Right lobe of liver (tissue), 4 donors: ENCODE results near the gene LRMDA.

Experiments used
- POLR2A ChIP-seq: fragments of 450-650 bp; IDR thresholded peaks from one replicate; pipeline ENCODE4 v1.6.1; 2017; ENCODE audit warnings: antibody characterized with exemption, mild to moderate bottlenecking
- TF ChIP-seq, protein P1 (sequence below), 4 donors: fragments of 200-600 bp in 3 of 4; fragments of 450-650 bp in 1 of 4; IDR thresholded peaks; one replicate each; pipeline versions ENCODE4 v1.5.1 to v1.8.0; 2016 to 2022; ENCODE audit warnings: antibody characterized with exemption in 4 of 4, mild to moderate bottlenecking in 2 of 4
- donor health status: DM: no; HTN: no; CAD: no.
- donor health status: DM: no; HTN: no; CAD: no.
- donor health status: DM: no; HTN: yes; CAD: no.

DNA sequence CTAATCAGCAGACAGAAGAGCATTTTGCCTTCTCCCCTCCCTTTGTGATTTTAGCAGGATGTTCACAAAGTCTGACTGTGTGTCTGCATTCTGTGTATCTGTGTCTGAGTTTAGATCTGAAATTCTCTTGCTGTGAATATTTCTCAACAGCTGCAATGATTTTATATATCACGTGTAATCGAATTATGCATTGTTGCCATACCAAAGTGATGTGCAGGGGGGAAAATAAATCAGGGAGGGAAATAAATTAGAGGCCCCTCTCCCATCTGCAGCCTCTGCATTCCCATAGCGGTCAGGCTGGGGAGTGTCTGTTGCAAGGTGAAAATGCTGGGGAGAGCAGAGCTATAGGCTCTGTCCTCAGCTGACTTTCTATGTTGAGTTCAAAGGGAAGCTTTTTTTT lies 209.0 kb downstream of the LRMDA start:
- TF ChIP-seq, protein P1, sequence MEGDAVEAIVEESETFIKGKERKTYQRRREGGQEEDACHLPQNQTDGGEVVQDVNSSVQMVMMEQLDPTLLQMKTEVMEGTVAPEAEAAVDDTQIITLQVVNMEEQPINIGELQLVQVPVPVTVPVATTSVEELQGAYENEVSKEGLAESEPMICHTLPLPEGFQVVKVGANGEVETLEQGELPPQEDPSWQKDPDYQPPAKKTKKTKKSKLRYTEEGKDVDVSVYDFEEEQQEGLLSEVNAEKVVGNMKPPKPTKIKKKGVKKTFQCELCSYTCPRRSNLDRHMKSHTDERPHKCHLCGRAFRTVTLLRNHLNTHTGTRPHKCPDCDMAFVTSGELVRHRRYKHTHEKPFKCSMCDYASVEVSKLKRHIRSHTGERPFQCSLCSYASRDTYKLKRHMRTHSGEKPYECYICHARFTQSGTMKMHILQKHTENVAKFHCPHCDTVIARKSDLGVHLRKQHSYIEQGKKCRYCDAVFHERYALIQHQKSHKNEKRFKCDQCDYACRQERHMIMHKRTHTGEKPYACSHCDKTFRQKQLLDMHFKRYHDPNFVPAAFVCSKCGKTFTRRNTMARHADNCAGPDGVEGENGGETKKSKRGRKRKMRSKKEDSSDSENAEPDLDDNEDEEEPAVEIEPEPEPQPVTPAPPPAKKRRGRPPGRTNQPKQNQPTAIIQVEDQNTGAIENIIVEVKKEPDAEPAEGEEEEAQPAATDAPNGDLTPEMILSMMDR (IDR thresholded peaks at IDR 0.05), result no peak
- no peak for TF ChIP-seq POLR2A
